Left lung (tissue), 10 donors: ENCODE results near the gene LGALS3BP. TPM values are rescaled to one million over a fixed set of nuclear protein-coding genes. Genes with fewer than 3 reads are reported as not detected.

ENCODE experiments used
- ATAC-seq: fragments of 200-7000 bp; cut with Tn5 transposase; one replicate; pipeline ENCODE4 v1.9.1; 2020; ENCODE audit warnings: moderate library complexity
- DNase-seq, 4 donors: peaks; one replicate each; pipeline ENCODE4 v3.0.0-alpha.2; 2013 to 2020
- H3K27ac ChIP-seq, 2 donors: fragments of 200-600 bp; sonication (generic) in 1 of 2; one replicate each; pipeline versions ENCODE4 v1.5.0 to v1.8.0; 2020 to 2021
- H3K27me3 ChIP-seq, 2 donors: fragments of 200-600 bp; sonication (generic) in 1 of 2; one replicate each; pipeline versions ENCODE4 v1.5.0 to v1.8.0; 2020 to 2021
- H3K36me3 ChIP-seq, 2 donors: fragments of 200-600 bp; sonication (generic) in 1 of 2; one replicate each; pipeline versions ENCODE4 v1.5.0 to v1.8.0; 2020 to 2021
- H3K4me1 ChIP-seq, 2 donors: fragments of 200-600 bp; one replicate each; pipeline ENCODE4 v1.8.0; 2021
- H3K4me3 ChIP-seq, 2 donors: fragments of 200-600 bp; sonication (generic) in 1 of 2; one replicate each; pipeline versions ENCODE4 v1.5.0 to v1.8.0; 2020 to 2021; ENCODE audit warnings: mild to moderate bottlenecking in 1 of 2
- H3K9me3 ChIP-seq, 2 donors: fragments of 200-600 bp; sonication (generic) in 1 of 2; one replicate each; pipeline versions ENCODE4 v1.5.0 to v1.8.0; 2020 to 2021
- CTCF ChIP-seq, 2 donors: fragments of 200-600 bp; sonication (generic) in 1 of 2; IDR thresholded peaks; one replicate each; pipeline versions ENCODE4 v1.5.0 to v1.8.0; 2021; ENCODE audit warnings: antibody characterized with exemption in 2 of 2
- intact Hi-C, 2 donors: fragments of 100-400 bp; cut with DNase I; formaldehyde crosslinking; loops; one replicate each; pipeline versions ENCODE4 v1.11.2 to v1.14.2; 2022
- polyA plus RNA-seq, 6 donors: library from polyadenylated mRNA; unstranded; fragments of 120-200 nt; gene quantifications; one replicate each; pipeline ENCODE4 v1.2.1, GENCODE V29; 2013; ENCODE audit not compliant: insufficient read length in 6 of 6
- total RNA-seq, 2 donors: library from RNA; stranded (reverse); fragmentation: NEBNext Ultra II Directional; extraction: Animal tissue kit (Norgen Biotek cat#: 25700); gene quantifications; one replicate each; pipeline ENCODE4 v1.2.1, GENCODE V29; 2021
- donor health status: DM: no; HTN: yes; CAD: no.
- donor health status: DM: no; HTN: no; CAD: no.

The LGALS3BP gene
- total and polyA plus RNA-seq, 8 donors = 155 to 688 (median 183) TPM

GRCh38 chr17:78995022-78995760 lies 15.5 kb upstream of the LGALS3BP start:
- TF ChIP-seq CTCF (IDR thresholded peaks at IDR 0.05) = no peak
- Histone ChIP-seq H3K36me3 (peaks cover 0 to 100% of the 10 kb centered on the region in 2 donors), H3K4me3 (no peak overlapping the region), H3K9me3 (no peaks in the 10 kb centered on the region), H3K27ac (peak overlapping the region; percentile 23 to 37), H3K4me1 (peaks cover 0 to 14% of the 10 kb centered on the region in 2 donors), H3K27me3 (no peaks in the 10 kb centered on the region)
- ATAC-seq = no peak
- intact Hi-C loops = no loop called here
- DNase-seq = no peak

- DNase-seq (peak in 1 of 4 donors; percentile 68), ATAC-seq (no peak)
- intact Hi-C loops = no loop called here
- Histone ChIP-seq H3K9me3 (no peaks in the 10 kb centered on the region), H3K4me1 (peaks cover 0 to 14% of the 10 kb centered on the region in 2 donors), H3K27me3 (no peaks in the 10 kb centered on the region), H3K36me3 (peaks cover 0 to 98% of the 10 kb centered on the region in 2 donors), H3K4me3 (no peak overlapping the region), H3K27ac (no peak overlapping the region)
- no peak for TF ChIP-seq CTCF (IDR thresholded peaks at IDR 0.05)
Measured at GRCh38 chr17:78993981-78994671, 14.4 kb upstream of the LGALS3BP start.

GRCh38 chr17:78993241-78993956 lies 13.7 kb upstream of the LGALS3BP start:
- ATAC-seq = peak; percentile 38
- H3K4me3 ChIP-seq = no peak overlapping the region
- peak; percentile 76 to 83 for TF ChIP-seq CTCF (IDR thresholded peaks at IDR 0.05)
- peaks cover 0 to 16% of the 10 kb centered on the region in 2 donors for H3K4me1 ChIP-seq
- H3K27ac ChIP-seq = no peak overlapping the region
- intact Hi-C loops = no loop called here
- DNase-seq = peak in 3 of 4 donors; percentile 35 to 72 (median 43)
- peaks cover 0 to 93% of the 10 kb centered on the region in 2 donors for H3K36me3 ChIP-seq
- H3K27me3 ChIP-seq = no peaks in the 10 kb centered on the region
- no peaks in the 10 kb centered on the region for H3K9me3 ChIP-seq

GRCh38 chr17:78992542-78993212 lies 13.0 kb upstream of the LGALS3BP start:
- peaks cover 4 to 23% of the 10 kb centered on the region in 2 donors for H3K4me1 ChIP-seq
- ATAC-seq = no peak
- H3K9me3 ChIP-seq = no peaks in the 10 kb centered on the region
- H3K27me3 ChIP-seq = no peaks in the 10 kb centered on the region
- TF ChIP-seq CTCF (IDR thresholded peaks at IDR 0.05) = no peak
- H3K4me3 ChIP-seq = no peak overlapping the region
- no peak for DNase-seq
- H3K36me3 ChIP-seq = peaks cover 0 to 85% of the 10 kb centered on the region in 2 donors
- no peak overlapping the region for H3K27ac ChIP-seq
- intact Hi-C loops = no loop called here
